DOHH2 (cell line): ENCODE measurements around the gene RBCK1.

Source experiments
- CTCF ChIP-seq: fragments of 200-600 bp; sonication (generic); IDR thresholded peaks from one replicate; pipeline ENCODE4 v1.5.1; 2014; ENCODE audit warnings: antibody characterized with exemption, mild to moderate bottlenecking, low read depth, low read length; ENCODE audit not compliant: poor library complexity, severe bottlenecking
- EZH2phosphoT487 ChIP-seq: fragments of 200-600 bp; sonication (generic); IDR thresholded peaks from 2 replicates; pipeline ENCODE4 v1.6.1; 2017; ENCODE audit warnings: borderline replicate concordance, mild to moderate bottlenecking, antibody characterized with exemption, low read length, moderate library complexity, mixed read lengths

- TF ChIP-seq CTCF (no peak), EZH2phosphoT487 (no peak)
Observed at GRCh38 chr20:440636-441035, 32.5 kb downstream of the RBCK1 start.
